ENCODE measurements around the gene SORCS2.

SORCS2 gene

GRCh38 chr4:7512428-7512827 is 320.1 kb downstream of the SORCS2 start:
- no peak for DNase-seq (ENCODE audit: low read depth)

- no peak for DNase-seq (ENCODE audit: low read depth)
Observed at GRCh38 chr4:7512946-7513345, 320.6 kb downstream of the SORCS2 start.

- DNase-seq (ENCODE audit: low read depth), result peak; percentile 6
Observed at GRCh38 chr4:7513671-7514070, 321.3 kb downstream of the SORCS2 start.

GRCh38 chr4:7514281-7514680 is 321.9 kb downstream of the SORCS2 start:
- no peak for DNase-seq (ENCODE audit: low read depth)

GRCh38 chr4:7514789-7515188 is 322.5 kb downstream of the SORCS2 start:
- no peak for DNase-seq (ENCODE audit: low read depth)

- peak; percentile 6 for DNase-seq (ENCODE audit: low read depth)
Observed at GRCh38 chr4:7515390-7515902, 323.1 kb downstream of the SORCS2 start.

GRCh38 chr4:7516096-7516772 is 323.9 kb downstream of the SORCS2 start:
- DNase-seq (ENCODE audit: low read depth), result peak; percentile 1

- no peak for DNase-seq (ENCODE audit: low read depth)
Observed at GRCh38 chr4:7516773-7517144, 324.4 kb downstream of the SORCS2 start.

- DNase-seq (ENCODE audit: low read depth), result no peak
Observed at GRCh38 chr4:7518871-7519637, 326.7 kb downstream of the SORCS2 start.

GRCh38 chr4:7519638-7520376 is 327.5 kb downstream of the SORCS2 start:
- no peak for DNase-seq (ENCODE audit: low read depth)

GRCh38 chr4:7521666-7522065 is 329.3 kb downstream of the SORCS2 start:
- no peak for DNase-seq (ENCODE audit: low read depth)

- no peak for DNase-seq (ENCODE audit: low read depth)
Observed at GRCh38 chr4:7522452-7523220, 330.3 kb downstream of the SORCS2 start.

GRCh38 chr4:7523526-7523925 is 331.2 kb downstream of the SORCS2 start:
- no peak for DNase-seq (ENCODE audit: low read depth)

- peak; percentile 29 for DNase-seq (ENCODE audit: low read depth)
Observed at GRCh38 chr4:7524064-7524682, 331.8 kb downstream of the SORCS2 start.

GRCh38 chr4:7524843-7525242 is 332.5 kb downstream of the SORCS2 start:
- DNase-seq (ENCODE audit: low read depth), result peak; percentile 1

GRCh38 chr4:7526491-7526890 is 334.2 kb downstream of the SORCS2 start:
- no peak for DNase-seq (ENCODE audit: low read depth)

- no peak for DNase-seq (ENCODE audit: low read depth)
Observed at GRCh38 chr4:7526929-7527535, 334.7 kb downstream of the SORCS2 start.

- DNase-seq (ENCODE audit: low read depth), result no peak
Observed at GRCh38 chr4:7529368-7530080, 337.2 kb downstream of the SORCS2 start.

- DNase-seq (ENCODE audit: low read depth), result no peak
Observed at GRCh38 chr4:7530082-7530481, 337.7 kb downstream of the SORCS2 start.

- no peak for DNase-seq (ENCODE audit: low read depth)
Observed at GRCh38 chr4:7530932-7531639, 338.7 kb downstream of the SORCS2 start.

Data from amniotic epithelial cell (primary cell).